HG02852 (cell line): ENCODE measurements around the gene PTGFR.

Experiments
- ATAC-seq: cut with Tn5 transposase; IDR thresholded peaks from one replicate; pipeline ENCODE4 v1.9.1; 2021; ENCODE audit warnings: mild to moderate bottlenecking, moderate library complexity; ENCODE audit not compliant: unreplicated experiment

PTGFR gene

DNA sequence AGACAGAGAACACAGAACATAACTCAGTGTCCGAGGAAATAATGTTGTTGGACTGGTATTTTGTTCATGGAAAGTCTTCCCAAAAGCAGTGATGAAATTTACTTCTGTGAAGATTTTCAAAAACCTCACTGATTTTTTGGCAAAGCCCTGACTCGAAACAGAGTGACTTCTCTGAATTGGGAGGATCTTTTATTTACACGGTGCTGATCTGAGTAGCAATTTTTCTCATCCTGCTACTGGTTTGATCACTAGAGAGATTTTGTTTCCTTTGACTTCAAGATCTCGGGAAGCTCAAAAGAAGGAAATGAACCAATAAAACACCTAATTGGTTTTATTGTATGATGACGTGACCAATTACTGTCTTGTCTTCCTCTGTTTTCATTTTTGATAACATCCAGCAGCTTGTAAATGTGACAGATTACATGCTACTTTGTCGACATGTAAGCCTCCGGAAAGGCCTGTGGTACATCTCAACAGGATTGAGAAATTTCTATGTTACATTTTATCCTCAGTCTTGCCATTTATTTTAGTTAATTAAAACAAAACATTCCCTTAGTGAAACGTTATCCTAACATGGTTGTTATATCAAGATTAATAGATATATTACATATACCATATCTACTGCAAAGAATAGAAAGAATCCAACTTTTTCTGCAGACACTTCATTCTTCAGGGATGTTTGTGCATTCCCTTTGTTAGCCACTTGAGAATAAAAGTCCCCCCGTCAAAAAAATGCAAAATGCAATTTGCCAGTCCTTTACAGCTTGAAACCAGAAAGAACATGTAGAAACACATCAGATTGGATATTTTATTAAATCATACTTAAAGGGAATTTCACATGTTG is 86.7 kb downstream of the PTGFR start:
- ATAC-seq: no peak

DNA sequence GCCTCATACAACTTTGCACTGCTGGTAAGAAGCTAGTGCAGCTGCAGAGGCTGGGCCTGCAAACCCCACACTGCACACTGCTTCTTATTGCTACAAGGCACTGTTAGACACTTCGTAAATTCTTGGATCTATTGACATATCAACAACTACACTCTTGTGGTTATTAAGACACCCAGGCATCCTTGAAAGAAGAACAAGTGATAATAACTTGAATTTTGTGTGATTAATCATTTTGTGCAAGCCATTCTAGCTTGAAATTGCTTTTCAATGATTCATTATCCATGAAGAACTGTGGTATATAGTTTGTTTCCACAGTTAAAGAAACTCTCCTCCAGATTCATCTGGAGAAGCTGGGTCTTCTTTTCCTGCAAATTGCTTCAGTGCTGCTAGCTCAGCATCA is 95.8 kb downstream of the PTGFR start:
- ATAC-seq: no peak

DNA sequence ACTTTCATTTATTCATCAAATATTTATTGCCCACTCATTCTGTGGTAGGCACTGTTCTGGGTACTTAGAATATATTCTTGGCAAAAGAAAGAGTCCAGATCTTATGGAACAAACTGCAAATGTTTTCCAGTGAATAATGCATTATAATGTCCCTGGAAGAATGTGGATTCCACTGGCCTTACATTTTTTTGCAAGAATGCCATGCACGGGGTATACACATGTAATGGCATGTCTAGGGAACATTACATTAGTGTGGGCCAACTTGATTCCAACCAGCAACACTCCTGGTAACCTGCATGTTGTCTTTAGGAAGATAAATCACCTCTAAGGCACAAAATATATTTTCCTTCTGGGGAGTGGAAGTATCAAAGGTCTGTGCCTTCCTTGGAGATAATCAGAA is 96.4 kb downstream of the PTGFR start:
- no peak for ATAC-seq
